Activated CD4-positive, alpha-beta T cell treated with anti-CD3 and anti-CD28 coated beads, Interleukin-10, Interleukin-2, amounts not matched to agents 100 ng/mL and 50 ng/mL, durations not matched to agents 16 hours and 8 hours (primary cell): ENCODE results near the gene ARHGAP18.
A peak's percentile ranks its signal among the peaks of the same experiment; 100 is the strongest.

Experiments used
- DNase-seq: peaks from one replicate; pipeline ENCODE4 v3.0.0-alpha.2; 2020

ARHGAP18 gene

GRCh38 chr6:129686941-129687627 is 22.9 kb downstream of the ARHGAP18 start:
- DNase-seq: peak; percentile 84

- no peak for DNase-seq
These were observed 24.3 kb downstream of the ARHGAP18 start for GRCh38 chr6:129685662-129686031.

DNA sequence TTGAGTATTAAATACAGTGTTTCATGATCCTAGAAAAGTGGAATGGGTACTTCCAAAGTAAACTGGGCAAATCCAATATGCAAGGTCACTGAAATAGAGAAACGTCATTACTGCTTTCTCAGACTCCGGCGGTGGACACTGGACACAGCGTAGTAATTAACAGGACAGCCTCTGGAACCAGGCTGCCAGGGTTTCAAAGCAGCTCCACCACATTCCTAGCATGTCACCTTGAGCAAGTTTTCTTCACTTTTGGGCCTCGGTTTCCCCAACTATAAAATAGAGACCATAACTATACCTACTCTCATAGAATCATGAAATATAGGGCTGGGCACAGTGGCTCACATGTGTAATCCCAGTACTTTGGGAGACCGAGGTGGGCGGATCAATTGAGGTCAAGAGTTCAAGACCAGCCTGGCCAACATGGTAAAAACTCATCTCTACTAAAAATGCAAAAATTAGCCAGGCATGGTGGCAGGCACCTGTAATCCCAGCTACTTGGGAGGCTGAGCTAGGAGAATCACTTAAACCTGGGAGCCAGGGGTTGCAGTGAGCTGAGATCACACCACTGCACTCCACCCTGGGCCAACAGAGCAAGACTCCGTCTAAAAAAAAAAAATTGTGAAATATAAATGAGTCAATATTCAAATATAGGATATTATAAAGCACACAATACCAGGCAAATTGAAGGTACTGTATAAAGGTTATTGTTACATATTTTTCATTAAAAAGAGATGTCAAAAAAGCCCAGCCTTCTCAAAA is 24.9 kb downstream of the ARHGAP18 start:
- DNase-seq: no peak

DNA sequence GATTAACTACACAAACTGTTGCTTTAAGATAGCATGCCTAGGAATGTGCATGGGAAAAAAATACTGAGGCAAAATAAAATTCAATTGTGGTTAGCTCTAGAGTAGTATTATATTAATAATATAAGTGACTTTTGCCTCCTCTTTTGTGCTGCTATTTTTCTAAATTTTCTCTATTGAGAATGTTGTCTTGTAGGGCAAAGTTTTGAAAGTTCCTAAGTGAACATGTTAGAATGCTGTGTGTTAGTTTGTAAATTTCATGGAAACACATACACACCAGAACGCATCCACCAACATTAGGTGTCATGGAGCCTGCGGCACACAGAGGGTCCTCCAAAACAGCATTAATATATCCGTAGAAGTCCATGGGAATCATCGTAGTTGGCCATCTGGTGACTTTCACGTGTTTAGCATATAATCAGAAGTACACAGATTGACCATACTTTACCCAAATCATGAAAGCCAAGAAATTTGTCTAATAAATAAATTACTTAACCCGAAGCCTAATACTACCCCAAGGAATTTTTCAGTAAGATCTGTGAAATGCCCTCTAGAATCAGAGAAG is 25.6 kb downstream of the ARHGAP18 start:
- DNase-seq: no peak

- DNase-seq: peak; percentile 93
These were observed 26.2 kb downstream of the ARHGAP18 start for GRCh38 chr6:129683601-129684322.

- no peak for DNase-seq
These were observed 28.1 kb downstream of the ARHGAP18 start for GRCh38 chr6:129681913-129682205.

DNA sequence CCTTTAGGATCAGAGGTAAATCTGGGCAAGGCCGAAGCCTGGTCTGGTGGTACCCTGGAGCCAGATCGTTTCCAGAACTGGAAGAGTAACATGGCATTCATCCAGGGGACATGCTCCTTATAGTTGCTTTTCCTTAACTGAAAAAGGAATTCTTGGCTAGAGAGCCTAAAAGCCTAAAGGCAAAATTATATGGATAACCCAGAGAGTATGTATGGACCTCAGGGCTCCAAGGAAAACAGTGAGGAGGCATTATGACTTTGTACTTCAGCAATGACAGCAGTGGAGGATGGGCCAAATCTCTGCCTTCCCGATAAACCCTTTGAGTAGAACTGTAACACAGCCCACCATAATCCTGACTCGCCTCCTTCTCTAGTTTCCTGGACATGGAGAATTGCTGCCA is 29.3 kb downstream of the ARHGAP18 start:
- no peak for DNase-seq

- DNase-seq: no peak
These were observed 30.2 kb downstream of the ARHGAP18 start for GRCh38 chr6:129679758-129680157.

DNA sequence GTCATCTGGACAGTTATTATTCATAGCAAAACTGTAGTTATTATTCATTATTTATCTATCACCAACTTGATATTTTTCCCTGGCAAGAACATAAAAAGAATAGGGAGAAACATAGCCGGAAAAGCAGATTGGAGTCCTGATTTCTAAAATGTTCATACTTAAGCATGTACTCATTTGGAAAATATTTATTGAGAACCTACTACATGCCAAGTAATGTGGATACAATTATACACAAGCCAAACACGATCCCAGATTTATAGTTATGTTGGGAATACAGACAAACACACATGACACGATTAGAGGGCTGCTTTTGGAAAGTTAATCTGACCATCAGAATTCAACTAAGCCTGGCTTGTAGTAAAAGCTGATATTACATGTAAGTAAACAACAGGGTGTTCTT is 30.7 kb downstream of the ARHGAP18 start:
- DNase-seq: no peak

- no peak for DNase-seq
These were observed 31.5 kb downstream of the ARHGAP18 start for GRCh38 chr6:129678463-129678862.

GRCh38 chr6:129677620-129678325 is 32.2 kb downstream of the ARHGAP18 start:
- DNase-seq: no peak

DNA sequence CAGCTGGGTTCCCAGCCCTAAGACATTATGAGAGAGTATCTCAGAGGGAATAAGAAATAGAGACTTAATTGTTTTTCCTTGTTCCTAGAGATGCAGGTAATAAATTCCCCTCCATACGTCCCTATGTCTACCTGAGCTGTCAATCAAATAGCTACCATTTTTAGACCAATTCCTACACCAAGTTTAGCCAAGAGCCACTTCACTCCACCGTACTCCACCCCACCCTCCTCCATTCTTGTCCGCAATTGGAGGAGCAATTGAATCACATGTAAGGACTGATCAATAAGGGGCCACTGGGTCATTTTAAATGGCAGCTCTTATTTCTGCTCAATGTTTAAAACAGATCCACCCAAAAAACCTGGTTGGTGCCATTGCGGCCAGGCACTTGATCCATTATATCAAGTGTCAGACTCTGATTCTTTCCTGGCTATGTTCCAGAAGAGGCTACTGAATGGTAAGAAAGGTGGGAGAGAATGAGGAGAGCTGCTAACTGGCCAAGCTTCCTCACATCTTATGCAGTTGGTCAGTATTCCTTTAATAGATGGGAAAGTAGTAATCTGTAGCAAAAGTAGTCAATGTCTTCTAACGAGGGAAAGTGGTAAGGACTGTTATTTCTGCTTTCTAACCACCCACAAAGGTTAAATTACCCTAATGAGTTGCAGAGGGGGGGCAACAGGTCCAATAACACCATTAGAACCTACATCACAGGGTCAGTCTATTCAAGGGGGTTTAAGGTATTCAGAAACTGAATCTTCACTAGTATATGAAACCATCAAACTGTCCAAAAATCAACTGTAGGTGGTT is 34.1 kb downstream of the ARHGAP18 start:
- DNase-seq: no peak

DNA sequence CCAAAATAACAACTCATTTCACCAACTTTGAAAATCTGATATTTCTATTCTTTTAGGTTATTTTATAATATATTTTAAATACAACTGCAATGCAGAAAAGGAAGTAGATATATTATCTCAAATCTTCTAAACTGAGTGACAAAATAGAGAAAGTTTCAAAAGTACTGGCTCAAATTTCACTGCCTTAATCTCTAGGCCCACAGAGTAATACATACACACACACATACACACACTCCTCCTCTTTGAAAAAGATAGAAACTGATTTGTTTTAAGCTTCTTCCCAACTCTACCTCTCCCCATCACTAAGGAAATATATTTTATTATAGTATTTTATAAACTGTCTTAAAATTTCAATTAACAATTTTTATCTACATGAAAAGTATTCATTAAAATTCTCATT is 36.2 kb downstream of the ARHGAP18 start:
- DNase-seq: no peak

DNA sequence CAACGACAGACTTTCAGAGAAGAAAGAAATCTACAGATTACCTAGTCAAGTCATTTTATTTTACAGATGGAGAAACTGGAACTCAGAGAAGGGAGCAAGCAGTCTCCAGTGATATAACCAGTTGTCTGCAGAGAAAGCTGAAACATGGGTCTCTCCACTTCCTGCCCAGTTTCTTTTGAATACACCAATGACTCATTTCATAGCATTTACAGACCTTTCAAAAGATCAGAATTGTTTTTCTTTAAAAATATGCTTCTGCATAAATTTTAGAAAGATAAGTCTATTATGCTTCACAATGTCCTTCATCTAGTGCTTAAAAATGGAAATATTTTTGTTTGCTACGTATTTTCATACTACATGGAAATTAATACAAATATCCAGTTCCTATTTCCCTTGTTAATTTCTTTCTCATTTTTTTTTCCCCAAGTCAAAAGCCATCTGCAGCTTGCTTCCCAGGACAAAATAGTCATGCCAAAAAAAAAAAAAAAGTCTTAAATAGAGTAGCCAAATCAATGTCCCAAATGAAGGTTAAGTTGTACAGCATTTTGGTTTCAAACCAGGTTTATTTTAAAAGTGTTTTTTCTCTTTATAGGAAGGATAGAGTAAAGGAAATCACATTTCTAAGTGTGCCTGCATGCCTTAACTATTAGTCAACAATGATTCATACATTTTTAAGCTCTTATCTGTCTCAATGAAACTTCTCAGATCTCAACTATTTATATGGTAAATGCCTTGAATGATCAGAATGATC is 36.9 kb downstream of the ARHGAP18 start:
- peak; percentile 86 for DNase-seq

DNA sequence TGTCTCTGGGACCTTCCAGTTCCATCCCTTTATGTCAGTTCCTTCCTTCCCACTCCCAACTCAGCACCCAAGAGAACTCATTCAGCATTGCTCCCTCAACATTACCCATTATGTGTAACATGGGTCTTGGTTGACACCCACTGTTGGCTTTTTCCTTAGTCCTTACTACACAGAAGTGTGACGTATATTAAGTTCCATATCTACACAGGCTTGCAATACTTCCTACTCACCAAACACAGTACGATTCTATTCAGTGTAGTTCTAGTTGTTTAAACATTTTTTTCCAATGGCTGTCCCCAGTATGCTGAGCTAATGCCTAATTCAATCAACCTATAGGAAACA is 37.7 kb downstream of the ARHGAP18 start:
- DNase-seq: peak; percentile 41

- peak; percentile 92 for DNase-seq
These were observed 38.3 kb downstream of the ARHGAP18 start for GRCh38 chr6:129671442-129672340.

- no peak for DNase-seq
These were observed 39.3 kb downstream of the ARHGAP18 start for GRCh38 chr6:129670634-129671033.

DNA sequence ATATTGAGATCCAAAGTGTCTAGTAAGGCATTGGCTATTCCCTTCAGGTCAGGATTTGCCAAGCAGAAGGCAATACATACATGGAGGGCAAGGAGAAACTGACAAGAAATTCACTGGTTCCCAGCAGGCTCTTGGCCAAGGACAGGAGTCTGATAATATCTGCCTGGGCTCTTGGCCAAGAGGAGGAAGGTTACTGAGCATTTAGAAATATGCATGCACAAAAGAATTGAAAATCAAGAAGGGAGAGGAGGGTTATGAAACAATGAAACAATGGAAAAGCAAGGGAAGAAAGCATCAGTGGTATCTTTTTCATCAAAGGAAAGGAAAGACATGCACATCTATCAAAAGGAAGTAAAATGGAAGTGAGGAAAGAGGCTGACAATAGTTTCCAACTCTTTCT is 42.4 kb downstream of the ARHGAP18 start:
- no peak for DNase-seq

- DNase-seq: no peak
These were observed 42.9 kb downstream of the ARHGAP18 start for GRCh38 chr6:129667034-129667433.

- no peak for DNase-seq
These were observed 44.4 kb downstream of the ARHGAP18 start for GRCh38 chr6:129665555-129665954.

- no peak for DNase-seq
These were observed 46.4 kb downstream of the ARHGAP18 start for GRCh38 chr6:129663531-129663930.
